ENCODE measurements around the gene PAPOLA. TPM values are rescaled to one million over a fixed set of nuclear protein-coding genes. Genes with fewer than 3 reads are reported as not detected.
"Not testable (repeated sequence)": the region's sequence is repeated elsewhere in the genome, so short reads cannot be mapped to it uniquely, and the experiment has no call there.

Gene PAPOLA
- total and polyA plus RNA-seq, 8 donors = 60.9 to 317 (median 127) TPM

GRCh38 chr14:96470331-96470730 is 31.9 kb upstream of the PAPOLA start:
- intact Hi-C loops (cut with DNase I; ENCODE audit: low total_unique reads) = no loop called here
- Histone ChIP-seq H3K27me3 (no peaks in the 10 kb centered on the region), H3K4me1 (peaks cover 0 to 13% (median 4%) of the 10 kb centered on the region in 4 donors), H3K4me3 (no peak overlapping the region), H3K27ac (no peak overlapping the region), H3K9me3 (no peaks in the 10 kb centered on the region), H3K36me3 (no peaks in the 10 kb centered on the region)
- TF ChIP-seq POLR2A (IDR thresholded peaks at IDR 0.05) (no peak), POLR2AphosphoS5 (IDR thresholded peaks at IDR 0.05) (no peak), EP300 (IDR thresholded peaks at IDR 0.05) (no peak)
- TF ChIP-seq, protein P1, sequence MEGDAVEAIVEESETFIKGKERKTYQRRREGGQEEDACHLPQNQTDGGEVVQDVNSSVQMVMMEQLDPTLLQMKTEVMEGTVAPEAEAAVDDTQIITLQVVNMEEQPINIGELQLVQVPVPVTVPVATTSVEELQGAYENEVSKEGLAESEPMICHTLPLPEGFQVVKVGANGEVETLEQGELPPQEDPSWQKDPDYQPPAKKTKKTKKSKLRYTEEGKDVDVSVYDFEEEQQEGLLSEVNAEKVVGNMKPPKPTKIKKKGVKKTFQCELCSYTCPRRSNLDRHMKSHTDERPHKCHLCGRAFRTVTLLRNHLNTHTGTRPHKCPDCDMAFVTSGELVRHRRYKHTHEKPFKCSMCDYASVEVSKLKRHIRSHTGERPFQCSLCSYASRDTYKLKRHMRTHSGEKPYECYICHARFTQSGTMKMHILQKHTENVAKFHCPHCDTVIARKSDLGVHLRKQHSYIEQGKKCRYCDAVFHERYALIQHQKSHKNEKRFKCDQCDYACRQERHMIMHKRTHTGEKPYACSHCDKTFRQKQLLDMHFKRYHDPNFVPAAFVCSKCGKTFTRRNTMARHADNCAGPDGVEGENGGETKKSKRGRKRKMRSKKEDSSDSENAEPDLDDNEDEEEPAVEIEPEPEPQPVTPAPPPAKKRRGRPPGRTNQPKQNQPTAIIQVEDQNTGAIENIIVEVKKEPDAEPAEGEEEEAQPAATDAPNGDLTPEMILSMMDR (IDR thresholded peaks at IDR 0.05) = no peak
- no peak for DNase-seq
- 34 to 47% (median 40%) methylated on average over 4 of the region's 4 CpGs for WGBS, 5 donors

DNA sequence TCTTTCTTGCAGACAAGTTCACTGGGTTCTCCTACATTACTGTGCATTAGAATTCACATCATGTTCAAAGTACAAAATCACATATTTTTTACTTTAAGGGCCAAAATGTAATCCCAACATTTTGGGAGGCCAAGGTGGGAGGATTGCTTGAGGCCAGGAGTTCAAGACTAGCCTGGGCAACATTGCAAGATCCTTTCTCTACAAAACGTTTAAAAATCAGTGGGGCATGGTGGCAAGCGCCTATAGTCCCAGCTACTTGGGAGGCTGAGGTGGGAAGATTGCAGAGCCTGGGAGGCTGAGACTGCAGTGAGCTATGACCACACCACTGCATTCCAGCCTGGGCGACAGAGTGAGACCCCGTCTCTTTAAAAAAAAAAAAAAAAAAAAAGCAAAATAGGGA is 31.2 kb upstream of the PAPOLA start:
- intact Hi-C loops (cut with DNase I; ENCODE audit: low total_unique reads); H3K27me3 ChIP-seq; DNase-seq; H3K36me3 ChIP-seq; H3K27ac ChIP-seq; H3K9me3 ChIP-seq; H3K4me3 ChIP-seq: not testable (repeated sequence)
- WGBS, 5 donors = 83 to 95% (median 86%) methylated on average over 3 to 4 of the region's 4 CpGs
- H3K4me1 ChIP-seq = peaks cover 0 to 13% (median 4%) of the 10 kb centered on the region in 4 donors

- no peak overlapping the region for H3K27ac ChIP-seq
- no peaks in the 10 kb centered on the region for H3K27me3 ChIP-seq
- no peak overlapping the region for H3K4me3 ChIP-seq
- no peaks in the 10 kb centered on the region for H3K36me3 ChIP-seq
- DNase-seq = no peak
- no peaks in the 10 kb centered on the region for H3K9me3 ChIP-seq
- TF ChIP-seq POLR2A (IDR thresholded peaks at IDR 0.05) (no peak), EP300 (IDR thresholded peaks at IDR 0.05) (no peak), POLR2AphosphoS5 (IDR thresholded peaks at IDR 0.05) (no peak)
- TF ChIP-seq, protein P1 (IDR thresholded peaks at IDR 0.05) = no peak
- H3K4me1 ChIP-seq = peaks cover 0 to 9% (median 4%) of the 10 kb centered on the region in 4 donors
- 73 to 88% (median 87%) methylated on average over 6 of the region's 6 CpGs for WGBS, 5 donors
- intact Hi-C loops (cut with DNase I; ENCODE audit: low total_unique reads) = no loop called here
Measured at GRCh38 chr14:96478119-96478518, 24.1 kb upstream of the PAPOLA start.

DNA sequence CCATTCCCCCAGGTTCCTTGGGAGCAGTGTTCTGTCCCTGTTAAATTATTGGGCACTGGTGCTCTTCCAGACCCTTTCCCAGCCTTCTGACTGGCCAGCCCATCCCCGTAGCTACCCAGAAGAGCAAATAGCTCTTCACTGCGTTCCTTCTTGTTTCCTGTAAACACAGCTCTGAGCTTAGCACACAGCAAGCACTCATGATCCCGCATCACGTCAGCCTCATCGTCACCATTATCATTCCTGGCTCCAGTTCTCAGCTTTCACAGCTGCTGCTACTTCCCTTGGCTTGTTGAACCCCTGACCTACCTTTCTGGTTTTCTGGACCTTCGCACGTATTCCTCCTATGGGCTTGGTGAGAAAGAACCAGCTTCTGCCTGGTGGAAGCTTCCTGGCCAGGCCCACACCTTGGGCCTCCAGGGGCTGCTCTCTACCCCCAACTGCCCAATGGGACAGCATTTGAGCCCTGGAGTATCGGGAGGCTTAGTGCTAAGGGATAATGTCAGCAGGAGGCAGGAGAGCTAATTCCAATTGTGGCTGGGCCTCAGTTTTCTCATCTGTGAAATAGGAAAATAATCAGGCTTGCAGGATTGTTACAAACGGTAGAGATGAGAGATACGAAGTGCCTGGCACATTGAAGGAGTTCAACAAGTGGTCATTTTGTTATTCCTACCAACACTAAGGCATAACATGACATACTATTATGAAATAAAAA is 22.6 kb upstream of the PAPOLA start:
- no peaks in the 10 kb centered on the region for H3K36me3 ChIP-seq
- H3K9me3 ChIP-seq = no peaks in the 10 kb centered on the region
- WGBS, 5 donors = 74 to 85% (median 84%) methylated on average over 10 of the region's 10 CpGs
- H3K4me1 ChIP-seq = no peaks in the 10 kb centered on the region
- H3K27me3 ChIP-seq = no peaks in the 10 kb centered on the region
- no peak overlapping the region for H3K4me3 ChIP-seq
- intact Hi-C loops (cut with DNase I; ENCODE audit: low total_unique reads) = no loop called here
- TF ChIP-seq POLR2AphosphoS5 (IDR thresholded peaks at IDR 0.05) = no peak
- TF ChIP-seq EP300 (IDR thresholded peaks at IDR 0.05) = no peak
- TF ChIP-seq POLR2A (IDR thresholded peaks at IDR 0.05) = no peak
- TF ChIP-seq, protein P1 (IDR thresholded peaks at IDR 0.05) = no peak
- peak in 1 of 2 donors; percentile 22 for DNase-seq
- H3K27ac ChIP-seq = no peak overlapping the region

- Histone ChIP-seq H3K27me3 (no peaks in the 10 kb centered on the region), H3K4me3 (no peak overlapping the region), H3K9me3 (no peaks in the 10 kb centered on the region), H3K36me3 (no peaks in the 10 kb centered on the region), H3K4me1 (no peaks in the 10 kb centered on the region), H3K27ac (no peak overlapping the region)
- TF ChIP-seq POLR2A (IDR thresholded peaks at IDR 0.05) (no peak), POLR2AphosphoS5 (IDR thresholded peaks at IDR 0.05) (no peak), EP300 (IDR thresholded peaks at IDR 0.05) (no peak)
- TF ChIP-seq, protein P1 (IDR thresholded peaks at IDR 0.05) = no peak
- intact Hi-C loops (cut with DNase I; ENCODE audit: low total_unique reads) = no loop called here
- DNase-seq = no peak
- 67 to 78% (median 74%) methylated on average over 4 of the region's 4 CpGs for WGBS, 5 donors
Measured at GRCh38 chr14:96481731-96482314, 20.4 kb upstream of the PAPOLA start.

Data from stomach (tissue), 9 donors.